ENCODE measurements around the gene FASTK.

Gene FASTK

DNA sequence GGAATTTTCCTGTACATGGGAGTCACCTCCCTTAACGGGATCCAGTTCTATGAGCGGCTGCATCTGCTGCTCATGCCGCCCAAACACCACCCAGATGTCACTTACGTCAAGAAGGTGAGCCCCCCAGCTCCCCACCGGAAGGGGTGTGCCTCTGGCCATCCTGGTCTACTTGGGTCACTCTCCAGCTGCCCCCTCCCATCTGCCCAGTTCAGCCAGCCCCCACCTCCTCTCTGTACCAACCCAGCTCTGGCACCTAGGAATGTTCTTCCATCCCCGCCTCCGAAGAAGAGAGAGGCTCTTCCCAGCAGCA, 5.0 kb downstream of the FASTK start:
- ChIA-PET POLR2A (ENCODE audit: low non-redundant PET) (no interaction called here), CTCF (no interaction called here)
- DNase-seq (ENCODE audit: low spot score) = no peak
- TF ChIP-seq, protein P1, sequence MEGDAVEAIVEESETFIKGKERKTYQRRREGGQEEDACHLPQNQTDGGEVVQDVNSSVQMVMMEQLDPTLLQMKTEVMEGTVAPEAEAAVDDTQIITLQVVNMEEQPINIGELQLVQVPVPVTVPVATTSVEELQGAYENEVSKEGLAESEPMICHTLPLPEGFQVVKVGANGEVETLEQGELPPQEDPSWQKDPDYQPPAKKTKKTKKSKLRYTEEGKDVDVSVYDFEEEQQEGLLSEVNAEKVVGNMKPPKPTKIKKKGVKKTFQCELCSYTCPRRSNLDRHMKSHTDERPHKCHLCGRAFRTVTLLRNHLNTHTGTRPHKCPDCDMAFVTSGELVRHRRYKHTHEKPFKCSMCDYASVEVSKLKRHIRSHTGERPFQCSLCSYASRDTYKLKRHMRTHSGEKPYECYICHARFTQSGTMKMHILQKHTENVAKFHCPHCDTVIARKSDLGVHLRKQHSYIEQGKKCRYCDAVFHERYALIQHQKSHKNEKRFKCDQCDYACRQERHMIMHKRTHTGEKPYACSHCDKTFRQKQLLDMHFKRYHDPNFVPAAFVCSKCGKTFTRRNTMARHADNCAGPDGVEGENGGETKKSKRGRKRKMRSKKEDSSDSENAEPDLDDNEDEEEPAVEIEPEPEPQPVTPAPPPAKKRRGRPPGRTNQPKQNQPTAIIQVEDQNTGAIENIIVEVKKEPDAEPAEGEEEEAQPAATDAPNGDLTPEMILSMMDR (conservative IDR thresholded peaks at IDR 0.05; ENCODE audit: low read depth) = no peak
- H3K27ac ChIP-seq = peak overlapping the region; percentile 99

DNA sequence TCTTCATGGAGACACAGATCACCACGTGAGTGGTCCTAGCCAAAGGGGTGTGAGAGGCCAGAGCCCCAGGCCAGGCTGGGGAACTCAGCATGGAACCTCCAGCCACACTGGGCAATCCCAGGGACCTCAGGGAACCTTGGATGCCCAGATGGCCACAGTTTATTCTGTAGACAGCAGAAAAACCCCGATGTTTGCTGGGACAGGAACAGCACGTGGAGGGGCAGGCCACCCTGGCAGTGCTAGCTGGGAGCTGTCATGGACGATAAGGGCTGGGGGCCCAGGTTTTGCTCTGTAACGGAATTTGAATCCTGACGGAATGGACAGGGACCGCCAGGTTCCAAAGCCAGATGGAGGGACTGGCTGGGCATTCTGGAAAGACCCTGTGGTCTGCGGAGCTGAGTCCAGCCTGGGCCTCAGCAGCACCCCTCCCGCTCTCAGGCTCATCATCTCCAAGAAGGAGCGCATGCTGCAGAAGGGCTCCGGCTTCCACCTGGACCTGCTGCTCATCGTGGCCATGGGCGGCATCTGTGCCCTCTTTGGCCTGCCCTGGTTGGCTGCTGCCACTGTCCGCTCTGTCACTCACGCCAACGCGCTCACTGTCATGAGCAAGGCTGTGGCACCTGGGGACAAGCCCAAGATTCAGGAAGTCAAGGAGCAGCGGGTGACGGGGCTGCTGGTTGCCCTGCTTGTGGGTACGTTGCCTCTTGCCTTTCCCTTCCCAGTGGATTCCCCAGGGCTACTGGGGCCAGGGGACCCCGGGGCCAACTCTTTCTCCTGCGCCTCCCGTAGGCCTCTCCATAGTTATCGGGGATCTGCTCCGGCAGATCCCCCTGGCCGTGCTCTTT, 5.6 kb downstream of the FASTK start:
- DNase-seq (ENCODE audit: low spot score) = no peak
- ChIA-PET POLR2A (ENCODE audit: low non-redundant PET) (no interaction called here), CTCF (interaction anchor here (0.6 kb wide), 1 partner anchor 46 kb away, joined by 3 read pairs; no protein-coding TSS in a partner anchor)
- TF ChIP-seq, protein P1 (conservative IDR thresholded peaks at IDR 0.05; ENCODE audit: low read depth) = no peak
- peak overlapping the region; percentile 99 for H3K27ac ChIP-seq

DNA sequence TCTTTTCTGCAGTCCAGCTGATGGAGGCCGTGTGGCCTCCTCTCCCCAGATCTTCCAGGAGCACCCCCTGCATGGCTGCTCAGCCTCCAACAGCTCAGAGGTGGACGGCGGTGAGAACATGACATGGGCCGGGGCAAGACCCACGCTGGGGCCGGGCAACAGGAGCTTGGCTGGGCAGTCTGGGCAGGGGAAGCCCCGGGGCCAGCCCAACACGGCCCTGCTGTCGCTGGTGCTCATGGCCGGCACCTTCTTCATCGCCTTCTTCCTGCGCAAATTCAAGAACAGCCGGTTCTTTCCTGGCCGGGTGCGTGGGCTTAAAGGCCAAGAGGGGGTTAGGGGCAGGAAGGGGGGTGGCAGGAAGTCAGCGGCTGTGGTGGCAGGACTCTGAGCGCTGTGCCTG, 6.6 kb downstream of the FASTK start:
- TF ChIP-seq, protein P1 (conservative IDR thresholded peaks at IDR 0.05; ENCODE audit: low read depth) = no peak
- peak overlapping the region; percentile 99 for H3K27ac ChIP-seq
- CTCF ChIA-PET = interaction anchor here (1.2 kb wide), 1 partner anchor 37 kb away, joined by 5 read pairs; no protein-coding TSS in a partner anchor
- DNase-seq (ENCODE audit: low spot score) = no peak
- POLR2A ChIA-PET (ENCODE audit: low non-redundant PET) = no interaction called here

DNA sequence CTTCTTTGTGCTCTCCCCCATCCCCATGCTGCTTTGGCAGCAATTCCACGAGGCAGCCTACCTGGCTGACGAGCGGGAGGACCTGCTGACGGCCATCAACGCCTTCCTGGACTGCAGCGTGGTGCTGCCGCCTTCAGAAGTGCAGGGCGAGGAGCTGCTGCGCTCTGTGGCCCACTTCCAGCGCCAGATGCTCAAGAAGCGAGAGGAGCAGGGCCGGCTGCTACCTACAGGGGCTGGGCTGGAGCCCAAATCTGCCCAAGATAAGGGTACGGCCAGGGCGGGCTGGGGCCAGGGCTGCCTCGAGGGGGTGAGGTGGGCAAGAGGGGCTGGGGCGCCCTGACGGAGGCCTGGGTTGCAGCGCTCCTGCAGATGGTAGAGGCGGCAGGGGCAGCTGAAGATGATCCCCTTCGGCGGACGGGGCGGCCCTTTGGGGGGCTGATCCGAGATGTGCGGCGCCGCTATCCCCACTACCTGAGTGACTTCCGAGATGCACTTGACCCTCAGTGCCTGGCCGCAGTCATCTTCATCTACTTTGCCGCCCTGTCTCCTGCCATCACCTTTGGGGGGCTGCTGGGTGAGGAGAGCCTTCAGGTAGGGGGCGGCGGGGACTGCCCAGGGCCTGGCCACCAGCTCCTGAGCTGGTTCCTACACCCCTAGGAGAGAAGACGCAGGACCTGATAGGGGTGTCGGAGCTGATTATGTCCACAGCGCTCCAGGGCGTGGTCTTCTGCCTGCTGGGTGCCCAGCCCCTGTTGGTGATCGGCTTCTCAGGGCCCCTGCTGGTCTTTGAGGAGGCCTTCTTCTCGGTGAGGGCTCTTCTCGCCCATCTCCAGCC, 9.4 kb downstream of the FASTK start:
- no peak for DNase-seq (ENCODE audit: low spot score)
- POLR2A ChIA-PET (ENCODE audit: low non-redundant PET) = no interaction called here
- CTCF ChIA-PET = no interaction called here
- H3K27ac ChIP-seq = peak overlapping the region; percentile 99
- TF ChIP-seq, protein P1 (conservative IDR thresholded peaks at IDR 0.05; ENCODE audit: low read depth) = no peak

DNA sequence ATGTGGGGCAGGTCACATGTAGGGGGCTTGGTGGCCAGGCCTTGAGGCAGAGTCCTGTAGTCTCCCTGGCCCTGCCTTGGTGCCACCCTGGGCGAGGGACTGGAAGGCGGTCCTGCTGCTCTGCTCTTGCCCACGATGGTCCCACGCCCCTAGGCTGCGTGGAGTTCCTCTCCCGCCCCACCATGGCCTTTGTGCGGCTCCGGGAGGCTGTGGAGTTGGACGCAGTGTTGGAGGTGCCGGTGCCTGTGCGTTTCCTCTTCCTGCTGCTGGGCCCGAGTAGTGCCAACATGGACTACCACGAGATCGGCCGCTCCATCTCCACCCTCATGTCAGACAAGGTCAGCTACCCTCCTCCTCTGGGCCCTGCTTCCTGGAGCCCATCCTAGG, 10.0 kb downstream of the FASTK start:
- POLR2A ChIA-PET (ENCODE audit: low non-redundant PET) = no interaction called here
- peak overlapping the region; percentile 99; the same call in 1 of the 2 replicates for H3K27ac ChIP-seq
- CTCF ChIA-PET = no interaction called here
- TF ChIP-seq, protein P1 (conservative IDR thresholded peaks at IDR 0.05; ENCODE audit: low read depth) = no peak
- no peak for DNase-seq (ENCODE audit: low spot score)

DNA sequence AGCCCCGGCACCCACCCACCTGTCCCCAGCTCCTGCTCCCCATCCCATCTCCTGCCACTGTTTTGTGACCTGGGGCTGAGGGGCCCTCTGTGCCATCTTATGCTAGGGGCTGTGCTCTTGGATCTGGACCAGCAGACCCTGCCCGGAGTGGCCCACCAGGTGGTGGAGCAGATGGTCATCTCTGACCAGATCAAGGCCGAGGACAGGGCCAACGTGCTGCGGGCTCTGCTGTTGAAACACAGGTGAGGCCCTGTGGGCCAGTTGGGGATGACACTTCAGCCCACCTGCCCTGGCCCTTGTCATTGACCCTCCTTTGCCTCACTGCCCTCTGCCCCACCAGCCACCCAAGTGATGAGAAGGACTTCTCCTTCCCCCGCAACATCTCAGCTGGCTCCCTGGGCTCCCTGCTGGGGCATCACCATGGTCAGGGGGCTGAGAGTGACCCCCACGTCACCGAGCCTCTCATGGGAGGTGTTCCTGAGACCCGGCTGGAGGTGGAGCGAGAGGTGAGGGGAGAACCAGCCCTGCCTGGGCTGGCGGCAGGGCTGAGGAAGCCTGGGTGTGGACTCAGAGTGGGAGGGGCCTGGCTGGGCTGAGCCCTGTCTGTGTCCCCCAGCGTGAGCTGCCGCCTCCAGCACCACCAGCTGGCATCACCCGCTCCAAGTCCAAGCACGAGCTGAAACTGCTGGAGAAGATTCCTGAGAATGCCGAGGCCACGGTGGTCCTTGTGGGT, 10.6 kb downstream of the FASTK start:
- ChIA-PET CTCF (no interaction called here), POLR2A (ENCODE audit: low non-redundant PET) (no interaction called here)
- DNase-seq (ENCODE audit: low spot score) = no peak
- peak overlapping the region; percentile 8; the same call in 1 of the 2 replicates for H3K27ac ChIP-seq
- TF ChIP-seq, protein P1 (conservative IDR thresholded peaks at IDR 0.05; ENCODE audit: low read depth) = no peak

Data from RWPE1 (cell line).